ENCODE data around the gene ITGA5.
A peak's percentile ranks its signal among the peaks of the same experiment; 100 is the strongest.

ITGA5 gene

DNA sequence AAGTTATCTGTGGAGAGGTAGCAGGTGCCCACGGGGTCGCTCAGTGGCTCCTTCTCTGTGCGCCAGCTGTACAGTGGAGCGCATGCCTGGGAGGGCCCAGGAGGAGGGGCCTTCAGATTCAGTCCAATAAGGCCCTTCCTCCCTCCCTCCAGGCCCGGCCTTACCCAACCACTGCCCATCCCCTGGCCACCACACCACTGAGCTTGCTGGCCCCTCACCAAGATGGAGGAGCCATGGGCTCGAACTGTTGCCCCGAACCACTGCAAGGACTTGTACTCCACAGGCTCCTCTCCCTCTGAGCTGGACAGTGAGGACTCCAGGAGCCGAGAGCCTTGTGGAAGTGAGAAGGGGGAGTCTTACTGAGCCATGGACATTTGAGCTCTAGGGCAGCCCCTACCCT, 9.8 kb downstream of the ITGA5 start:
- no peak for DNase-seq

DNA sequence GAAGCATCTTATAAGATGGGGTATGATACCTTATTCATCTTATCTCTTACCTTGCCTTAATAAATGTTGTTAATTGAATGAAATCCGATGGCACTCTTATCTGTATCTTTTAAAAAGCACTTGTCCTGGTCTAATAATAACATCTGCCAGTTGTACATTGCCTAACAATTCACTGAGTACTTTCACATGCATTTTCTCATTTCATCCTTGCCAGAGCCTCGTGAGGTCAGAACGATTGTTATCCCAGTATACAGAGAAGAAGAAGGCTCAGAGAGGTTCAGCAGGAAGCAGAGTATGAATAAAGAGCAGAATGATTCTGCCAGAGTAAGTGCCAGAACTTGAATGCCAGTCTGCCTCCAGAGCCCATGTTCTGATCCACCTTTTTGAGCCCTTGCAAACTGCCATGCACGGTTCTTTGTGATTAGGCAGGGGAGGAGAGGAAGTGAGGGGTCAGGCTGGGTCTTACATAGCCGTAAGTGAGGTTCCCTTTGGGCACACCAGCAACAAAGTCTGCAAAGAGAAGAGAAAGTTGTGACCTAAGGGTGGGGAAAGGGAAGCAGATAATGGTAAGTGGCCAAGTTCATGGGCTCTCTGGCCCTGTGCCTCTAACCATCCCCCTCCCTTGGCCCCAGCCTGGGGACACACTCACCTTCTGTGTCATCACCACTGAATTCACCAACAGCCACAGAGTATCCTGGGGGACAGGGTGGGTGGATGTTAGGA, 11.7 kb downstream of the ITGA5 start:
- DNase-seq, result no peak

DNA sequence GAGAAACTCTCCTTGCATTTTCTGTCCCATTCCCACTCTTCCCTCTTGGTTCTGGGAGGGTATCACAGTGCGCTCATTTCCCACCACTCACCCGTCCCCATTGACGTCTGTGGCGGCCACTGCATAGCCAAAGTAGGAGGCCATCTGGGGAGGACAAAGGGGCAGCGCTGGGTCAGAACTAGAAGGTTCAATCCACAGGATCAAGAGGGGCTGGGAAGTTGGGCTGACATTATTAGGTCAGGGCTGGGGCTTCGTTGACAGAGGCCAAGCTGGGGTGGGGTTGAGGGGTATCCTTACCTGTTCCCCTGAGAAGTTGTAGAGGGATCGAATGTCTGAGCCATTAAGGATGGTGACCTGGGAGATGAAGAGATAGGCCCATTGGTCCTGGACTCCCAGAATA, 13.5 kb downstream of the ITGA5 start:
- DNase-seq, result no peak

DNA sequence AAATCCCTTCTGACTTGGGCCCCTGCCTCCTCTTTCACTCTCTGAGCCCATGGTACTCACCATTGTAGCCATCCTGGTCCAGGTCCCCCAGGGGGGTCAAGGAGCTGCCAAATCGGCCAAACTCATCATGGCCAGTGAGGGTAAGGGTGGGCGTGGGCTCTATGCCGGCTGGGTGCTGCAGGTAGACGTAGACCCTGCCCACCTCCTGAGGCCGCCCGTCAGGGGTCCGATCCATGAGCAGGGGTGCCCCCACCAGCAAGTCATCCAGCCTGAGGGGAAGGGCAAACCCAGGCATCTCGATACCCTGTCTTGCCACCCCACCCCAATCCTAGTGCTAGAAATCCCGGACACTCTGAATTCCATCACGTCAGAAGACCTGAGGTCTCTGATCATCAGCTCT, 14.0 kb downstream of the ITGA5 start:
- DNase-seq, result no peak

DNA sequence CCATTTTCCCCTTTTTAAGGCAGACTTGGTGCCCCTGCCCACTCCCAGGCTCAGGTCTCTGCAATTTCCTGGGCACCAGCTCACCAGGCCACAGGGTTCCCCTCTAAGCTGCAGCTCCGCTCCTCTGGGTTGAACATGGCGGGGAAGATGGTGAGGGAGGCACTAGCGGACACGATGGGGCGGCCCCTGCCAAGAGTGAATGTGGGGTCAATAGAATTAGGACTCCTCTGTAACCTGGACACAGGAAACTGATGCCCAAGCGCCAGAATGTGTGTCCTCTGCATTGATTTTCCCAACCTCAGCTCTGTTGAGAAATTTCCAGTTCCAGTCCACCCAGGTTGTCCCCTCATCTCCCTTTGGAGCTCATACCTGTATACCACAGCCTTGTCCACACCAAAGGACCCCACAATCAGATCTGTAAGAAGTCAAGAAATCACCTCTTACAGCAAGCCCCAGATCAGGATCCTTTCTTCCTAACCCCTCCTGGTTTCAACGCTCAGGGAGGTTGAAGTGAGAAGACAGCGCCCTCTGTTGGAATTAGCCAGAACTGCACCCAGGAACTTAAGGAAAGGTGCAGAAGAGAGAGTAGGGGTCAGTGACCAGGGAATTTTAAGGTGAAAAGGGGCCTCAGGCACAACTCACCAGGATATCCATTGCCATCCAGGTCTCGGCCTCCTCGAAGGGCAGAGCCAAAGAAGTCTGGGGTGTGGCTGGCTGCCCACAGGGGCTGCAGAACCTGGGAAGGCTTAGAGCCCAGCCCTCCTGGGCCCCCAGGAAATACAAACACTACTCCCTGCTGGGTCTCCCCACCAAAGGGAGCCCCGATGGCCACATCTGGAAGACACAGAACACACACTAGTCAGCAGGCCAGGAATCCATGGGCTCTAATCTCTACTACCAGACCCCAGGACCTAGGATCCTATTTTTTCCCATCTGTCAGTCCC, 14.7 kb downstream of the ITGA5 start:
- DNase-seq, result peak; percentile 71

DNA sequence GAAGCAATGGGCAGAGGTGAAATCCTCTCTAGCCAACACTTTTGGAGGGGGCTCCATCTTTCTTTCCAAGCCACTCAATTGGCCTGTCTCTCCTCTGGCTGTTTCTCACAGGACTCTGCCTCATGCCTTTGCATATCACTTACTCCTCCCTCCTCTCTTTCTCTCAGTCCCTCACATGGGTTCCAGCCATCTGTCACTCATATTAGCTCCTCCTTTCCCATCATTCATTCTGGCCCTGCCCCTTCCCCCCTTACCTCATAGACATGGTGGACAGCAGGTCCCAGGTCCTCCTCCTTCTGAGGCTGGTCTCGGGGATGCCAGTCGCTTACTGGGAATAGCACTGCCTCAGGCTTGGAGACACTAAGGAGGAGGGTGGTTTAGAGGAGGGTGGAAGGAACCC, 17.9 kb downstream of the ITGA5 start:
- DNase-seq, result no peak

DNA sequence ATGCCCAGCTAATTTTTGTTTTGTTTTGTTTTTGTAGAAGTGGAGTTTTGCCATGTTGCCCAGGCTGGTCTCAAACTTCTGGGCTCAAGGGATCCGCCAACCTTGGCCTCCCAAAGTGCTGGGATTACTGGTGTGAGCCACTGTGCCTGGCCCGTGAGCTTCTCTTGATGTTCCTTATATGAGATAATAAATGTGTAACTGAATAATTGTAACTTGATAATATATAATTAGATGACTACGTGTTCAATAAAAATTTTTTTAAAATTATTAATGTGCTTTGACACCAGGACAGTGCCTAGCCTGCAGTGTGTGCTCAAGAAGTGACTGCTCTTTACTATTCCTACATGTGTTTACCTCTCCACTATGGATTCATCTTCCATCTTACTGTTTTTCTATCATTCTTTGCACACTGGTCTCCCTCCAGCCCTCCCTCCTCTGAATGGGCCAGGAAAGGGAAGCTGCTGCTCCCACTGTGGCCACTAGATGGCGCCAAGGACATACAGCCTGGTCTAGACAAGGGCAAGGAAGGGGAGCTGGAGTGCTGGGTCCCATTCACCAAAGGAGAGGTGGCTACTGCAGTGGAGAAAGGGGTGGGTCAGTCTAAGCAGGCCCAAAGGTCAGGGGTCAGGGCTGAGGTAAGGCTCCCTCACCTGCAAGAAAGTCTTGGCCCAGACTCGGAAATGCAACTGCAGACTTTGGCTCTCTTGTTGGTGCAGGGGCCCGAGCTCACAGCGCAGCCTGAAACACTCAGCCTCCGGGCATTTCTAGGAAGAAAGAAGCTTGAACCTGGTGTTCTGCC, 19.9 kb downstream of the ITGA5 start:
- peak; percentile 88 for DNase-seq

DNA sequence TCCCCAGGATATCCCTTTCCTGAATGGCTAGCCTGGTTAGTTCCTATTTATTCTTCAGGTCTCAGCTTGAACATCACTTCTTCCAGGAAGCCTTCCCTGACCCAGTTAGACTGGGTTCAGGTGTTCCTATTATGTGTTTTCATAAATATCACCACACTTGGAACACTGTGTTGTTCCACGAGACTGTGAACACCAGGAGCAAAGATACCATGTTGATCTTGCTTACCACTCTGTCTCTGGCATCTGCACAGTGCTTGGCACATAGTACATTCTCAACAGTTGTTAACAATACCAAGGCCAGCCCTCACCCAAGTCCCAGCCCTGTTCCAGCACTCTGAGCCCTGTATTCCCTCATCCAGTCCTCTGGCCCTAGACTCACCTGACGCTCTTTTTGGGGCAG, 20.8 kb downstream of the ITGA5 start:
- DNase-seq, result no peak

DNA sequence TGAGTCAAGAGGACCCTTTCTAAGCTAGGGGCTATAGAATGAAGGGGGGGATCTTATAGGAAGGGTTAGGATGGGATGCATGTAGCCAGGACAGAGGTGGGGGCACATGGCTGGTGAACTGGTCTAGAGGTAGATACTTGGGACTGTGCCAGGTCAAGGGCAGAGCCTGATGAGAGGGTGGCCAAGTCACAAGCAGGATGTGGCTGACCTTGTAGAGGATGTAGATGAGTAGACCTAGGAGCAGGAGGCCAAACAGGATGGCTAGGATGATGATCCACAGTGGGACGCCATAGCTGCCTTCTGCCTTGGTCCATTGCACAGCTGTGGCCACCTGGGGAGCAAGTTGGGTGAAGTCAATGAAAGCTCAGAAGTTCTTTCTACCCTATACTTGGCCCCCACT, 21.9 kb downstream of the ITGA5 start:
- DNase-seq, result no peak

DNA sequence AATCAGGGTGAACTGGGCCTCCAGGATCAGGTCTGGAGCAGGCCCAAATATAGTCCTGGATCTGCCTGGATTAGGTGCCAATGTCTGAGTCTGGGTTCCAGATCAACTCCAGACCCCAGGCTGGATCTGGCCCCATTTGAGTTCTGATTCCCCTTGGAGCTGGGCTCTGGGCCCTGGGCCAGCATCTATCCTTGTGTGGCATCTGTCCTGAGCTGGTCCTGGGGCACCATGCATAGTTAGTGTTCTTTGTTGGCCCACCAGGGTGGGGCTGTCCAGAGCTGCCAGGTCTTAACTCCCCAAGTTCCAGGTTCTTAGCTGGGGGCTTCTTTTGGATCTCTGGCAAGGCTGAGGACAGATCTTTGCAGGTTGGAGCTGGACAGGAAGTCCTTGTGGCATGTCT, 23.5 kb downstream of the ITGA5 start:
- no peak for DNase-seq

DNA sequence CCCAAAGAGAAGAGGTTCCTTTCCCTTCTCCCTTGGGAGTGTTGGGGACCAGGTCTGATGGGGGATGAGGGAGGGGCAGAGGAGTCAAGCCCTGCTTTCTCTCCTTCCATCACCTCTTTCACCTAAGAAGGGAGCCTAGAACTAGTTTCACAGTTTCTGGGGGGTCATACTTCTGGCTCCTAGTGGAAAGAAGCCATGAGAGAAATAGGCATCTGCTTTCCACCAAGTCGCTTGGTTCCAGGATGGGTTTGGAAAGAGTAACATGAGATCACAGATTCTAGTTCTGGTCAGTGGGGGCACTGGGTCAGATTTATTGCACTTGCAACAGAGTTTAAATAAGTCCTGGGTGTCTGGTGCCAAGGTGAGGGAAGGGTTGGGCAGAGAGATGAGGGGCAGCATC, 24.1 kb downstream of the ITGA5 start:
- no peak for DNase-seq

DNA sequence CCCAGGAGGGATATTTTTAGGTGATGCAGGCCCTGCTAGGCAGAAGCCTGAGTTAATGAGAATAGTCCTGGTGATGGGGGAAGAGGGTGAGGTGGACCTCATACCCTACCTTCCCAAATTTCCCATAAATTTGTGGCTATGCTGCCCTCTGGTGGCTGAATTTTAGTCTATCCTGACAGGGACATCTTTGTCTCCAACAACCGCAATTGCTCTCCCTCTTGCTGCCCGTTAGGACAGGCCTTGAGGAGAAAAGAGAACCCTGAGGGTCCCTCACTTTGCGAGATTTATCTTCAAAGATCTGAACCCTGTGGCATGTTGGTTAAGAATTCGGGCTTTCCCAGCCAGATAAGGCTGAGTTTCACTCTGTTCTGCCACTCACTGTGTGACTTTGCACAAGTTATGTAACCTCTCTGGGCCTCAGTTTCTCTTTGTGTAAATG, 24.8 kb downstream of the ITGA5 start:
- peak; percentile 64 for DNase-seq

DNA sequence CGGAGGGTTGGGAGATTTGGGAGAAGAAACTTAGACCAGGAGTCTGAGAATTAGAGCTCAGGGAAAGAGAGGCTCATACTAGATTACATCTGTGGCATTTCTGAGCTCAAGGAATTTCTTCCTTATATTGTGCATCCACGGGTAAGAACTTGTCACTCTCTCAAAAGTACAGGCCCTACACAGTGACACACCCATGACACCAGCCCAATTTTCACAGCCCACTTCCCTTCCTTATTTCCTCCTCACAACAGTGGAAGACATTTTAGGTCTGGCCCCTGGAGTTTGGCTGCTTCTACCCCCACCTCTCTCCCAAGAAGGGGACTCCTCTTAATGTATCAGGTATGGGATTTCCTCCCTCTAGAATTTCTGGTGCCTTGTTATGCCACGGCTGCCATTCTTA, 25.3 kb downstream of the ITGA5 start:
- no peak for DNase-seq

DNA sequence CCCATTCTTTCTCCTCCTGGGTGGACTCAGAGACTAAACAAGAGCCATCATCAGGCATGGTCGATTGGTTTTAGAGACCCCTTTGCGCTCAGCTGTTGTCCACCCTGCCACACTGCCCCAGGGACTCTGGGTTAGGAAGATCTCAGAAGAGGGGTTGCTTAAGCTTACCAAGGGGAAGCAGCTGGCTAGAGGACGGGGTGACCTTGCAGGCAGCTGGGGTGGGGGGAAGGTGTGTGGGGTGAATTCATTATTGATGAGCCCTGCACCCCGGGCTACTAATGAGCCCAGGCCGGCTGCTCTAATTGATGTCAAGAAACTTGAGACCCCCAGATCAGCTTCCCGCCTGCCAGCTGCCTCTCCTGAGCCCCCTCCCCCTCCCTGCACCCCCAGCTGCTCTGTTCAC, 25.9 kb downstream of the ITGA5 start:
- no peak for DNase-seq

DNA sequence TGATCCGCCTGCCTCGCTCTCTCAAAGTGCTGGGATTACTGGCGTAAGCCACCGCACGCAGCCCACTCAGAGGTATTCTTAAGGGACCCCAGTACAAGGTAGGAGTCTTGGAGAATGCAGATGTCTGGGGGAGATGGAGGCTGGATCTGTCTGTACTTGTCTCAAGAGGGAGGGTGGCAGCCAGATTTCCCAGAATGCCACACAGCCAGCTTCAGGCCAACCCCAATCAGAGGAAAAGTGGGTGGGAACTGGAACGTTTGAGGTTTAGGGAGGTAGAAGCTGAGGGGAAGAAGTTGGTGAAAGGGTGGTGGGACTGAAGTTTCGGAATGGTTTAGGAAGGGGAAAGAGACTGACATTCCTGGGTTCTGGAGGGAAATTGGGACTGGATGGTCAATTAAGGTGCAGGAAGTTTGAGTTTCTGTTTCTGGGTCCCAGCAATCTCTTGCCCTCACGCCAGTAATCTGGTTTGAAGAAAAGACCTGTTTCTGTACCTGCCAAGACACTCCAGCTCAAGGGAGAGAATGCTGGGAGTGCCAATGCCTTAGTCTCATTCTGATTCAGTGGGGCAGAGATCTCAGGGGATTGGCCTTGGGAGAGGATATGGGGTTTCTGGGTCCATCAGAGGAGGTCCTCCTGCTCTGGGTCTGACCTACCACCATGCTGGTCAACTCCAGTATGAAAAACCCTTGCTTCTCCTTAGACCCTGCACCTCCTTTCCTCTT, 26.4 kb downstream of the ITGA5 start:
- DNase-seq, result no peak

DNA sequence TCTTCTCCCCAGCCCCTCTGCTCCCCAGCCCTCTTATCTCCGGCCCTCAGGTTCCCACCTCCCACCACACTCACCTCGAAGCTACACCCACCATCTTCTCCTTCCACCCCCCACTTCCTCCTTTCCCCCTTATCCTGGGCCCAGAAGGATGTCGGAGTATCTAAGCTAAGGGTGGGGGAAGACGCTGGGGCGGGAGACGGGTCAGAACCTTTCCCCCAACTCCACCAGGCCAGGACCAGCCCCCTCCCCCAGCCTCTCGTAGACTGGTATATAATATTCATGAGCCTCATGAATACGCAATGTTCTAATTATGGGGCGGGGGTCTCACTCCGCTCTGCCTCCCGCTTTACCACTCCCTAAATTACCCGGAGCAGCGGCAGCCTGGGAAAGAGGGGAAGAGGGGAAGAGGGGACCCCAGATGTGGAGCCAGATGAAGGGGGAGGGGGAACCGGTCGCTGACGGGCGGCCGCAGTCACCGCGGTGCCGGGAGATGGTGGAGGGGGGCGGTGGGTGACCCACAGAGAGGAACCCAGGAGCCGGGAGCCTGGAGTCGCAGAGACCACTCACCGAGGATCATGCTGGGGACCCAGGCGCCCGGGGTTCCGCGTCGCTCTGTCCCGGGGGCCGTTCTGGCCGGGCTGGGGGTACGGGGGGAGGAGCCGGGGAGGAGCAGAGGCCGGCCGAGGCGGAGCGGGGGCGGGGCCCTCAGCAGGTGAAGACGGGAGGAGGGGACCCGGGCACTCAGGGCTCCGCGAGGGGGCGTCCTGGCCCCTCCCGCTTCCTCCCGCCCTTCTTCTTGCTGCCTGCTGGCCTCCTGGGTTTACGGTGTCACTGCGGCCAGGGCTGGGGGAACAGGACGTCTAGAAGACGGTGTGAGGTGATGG, 28.2 kb downstream of the ITGA5 start:
- peak; percentile 81 for DNase-seq

DNA sequence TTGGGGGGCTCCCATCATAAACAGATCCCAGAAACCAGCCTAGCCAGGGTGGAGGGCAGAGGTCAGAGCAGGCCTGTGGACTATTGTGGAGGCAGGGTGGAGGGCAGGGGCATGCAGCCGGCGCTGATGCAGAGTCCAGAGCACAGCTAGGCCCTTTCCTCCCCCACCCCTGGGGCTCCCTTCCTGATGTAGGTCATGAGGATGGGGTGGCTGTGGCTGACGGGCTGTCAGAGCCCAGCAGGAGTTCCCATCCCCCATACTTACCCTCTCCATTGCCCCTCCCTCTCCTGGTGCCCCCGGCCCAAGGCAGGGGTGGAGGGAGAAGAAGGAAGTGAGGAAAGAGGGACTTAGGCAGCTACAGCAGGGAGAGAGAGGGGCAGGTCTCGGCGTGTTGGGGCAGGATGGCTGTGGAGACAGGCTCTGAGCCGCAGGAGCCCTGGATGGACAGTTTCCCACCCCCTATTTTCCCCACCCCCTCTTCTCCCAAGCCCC, 28.8 kb downstream of the ITGA5 start:
- DNase-seq, result no peak

DNA sequence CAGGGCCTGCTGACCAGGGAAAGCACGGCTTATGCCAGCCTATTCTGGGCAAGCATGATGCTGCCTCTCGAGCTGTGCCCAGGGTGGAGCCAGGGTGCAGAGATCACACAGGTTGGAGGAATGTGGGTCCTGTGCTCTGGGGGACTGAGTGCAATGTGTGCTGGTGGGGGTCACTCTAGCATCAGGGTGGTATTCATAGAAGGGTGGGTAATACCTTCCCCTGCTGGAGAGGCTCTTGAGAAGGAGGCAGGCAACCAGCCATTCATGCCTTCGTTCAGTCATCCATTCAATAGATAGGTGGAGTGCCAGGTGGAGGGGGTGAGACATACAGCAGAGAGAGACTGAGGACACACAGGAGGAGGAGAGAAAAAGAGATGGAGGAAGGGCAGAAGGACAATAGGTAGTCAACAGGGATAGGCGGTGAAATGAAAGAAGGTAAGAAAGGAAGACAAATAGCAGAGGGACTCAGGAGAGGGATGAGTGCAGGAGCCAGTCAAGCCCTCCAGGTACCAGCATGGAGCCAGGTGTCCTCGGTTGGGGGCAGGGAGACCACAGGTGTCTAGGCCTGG, 29.4 kb downstream of the ITGA5 start:
- DNase-seq, result no peak

DNA sequence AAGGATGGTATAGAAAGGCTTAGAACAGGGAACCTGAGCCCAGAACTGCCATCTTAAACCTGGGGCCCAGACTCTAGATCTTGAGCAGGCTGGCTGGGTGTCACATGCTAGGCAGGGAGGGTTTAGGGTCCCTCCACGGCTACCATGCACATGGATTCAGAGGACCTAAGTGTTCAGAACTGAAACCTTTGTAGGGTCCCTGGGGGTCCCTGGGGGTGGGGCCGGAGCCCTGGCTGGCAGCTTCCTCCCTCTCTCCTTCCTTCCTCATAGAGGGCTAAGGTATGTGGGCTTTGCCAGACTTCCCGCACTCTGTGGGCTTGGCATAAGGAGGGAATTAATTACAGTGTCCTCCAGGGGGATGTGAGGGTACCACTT, 29.9 kb downstream of the ITGA5 start:
- no peak for DNase-seq

DNA sequence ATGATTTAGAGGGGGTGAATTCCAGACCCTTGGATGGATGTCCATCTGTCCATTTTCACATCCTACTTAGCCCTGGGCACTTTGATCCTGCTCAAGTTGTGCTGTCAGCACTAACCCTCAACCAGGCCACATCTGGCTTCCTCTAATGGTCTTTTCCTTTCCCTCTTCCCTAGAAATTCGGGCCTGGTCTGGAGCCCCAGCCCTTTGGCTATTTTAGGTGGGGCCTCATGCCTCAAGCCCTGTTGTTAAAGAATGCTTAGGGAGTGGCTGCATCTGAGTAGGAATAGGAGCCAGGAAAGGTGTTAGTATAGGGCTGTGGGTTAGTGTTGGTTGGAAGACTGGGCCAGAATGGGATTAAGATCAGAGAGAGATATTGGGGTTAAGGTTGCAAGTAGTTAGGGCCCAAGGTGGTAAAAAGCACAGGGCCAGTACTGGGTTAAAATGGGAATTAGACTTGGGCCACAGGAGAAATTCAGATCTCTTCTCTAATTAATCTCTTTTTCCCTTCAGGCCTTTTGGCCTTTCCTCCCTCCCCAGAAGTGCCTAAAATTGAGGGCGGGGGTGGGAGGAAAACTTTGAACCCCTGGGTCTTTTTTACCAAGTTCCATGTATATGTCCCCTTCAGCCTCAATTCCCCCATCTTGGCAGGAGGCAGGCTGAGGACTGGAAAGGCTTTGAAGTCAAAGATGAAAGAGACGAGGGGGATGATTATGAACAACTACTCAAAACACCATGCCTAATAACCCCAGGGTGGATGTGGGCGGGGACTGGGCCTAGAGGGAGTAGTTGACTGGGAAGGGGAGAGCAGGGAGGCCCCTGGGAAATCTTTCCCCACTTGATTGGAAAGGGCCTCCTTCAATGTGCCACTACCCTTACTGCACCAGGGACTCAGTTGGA, 30.6 kb downstream of the ITGA5 start:
- DNase-seq, result no peak
